Lower leg skin (tissue), 4 donors: ENCODE data around the gene TSC1. TPM values are rescaled to one million over a fixed set of nuclear protein-coding genes. Genes with fewer than 3 reads are reported as not detected.

ENCODE experiments used
- DNase-seq, 2 donors: peaks; one replicate each; pipeline ENCODE4 v3.0.0-alpha.2; 2019; ENCODE audit warnings: low spot score in 2 of 2
- H3K4me3 ChIP-seq: fragments of 200-600 bp; sonication (generic); 2 replicates; pipeline ENCODE4 v1.5.1; 2017; ENCODE audit warnings: mild to moderate bottlenecking, low read depth; ENCODE audit not compliant: poor library complexity, severe bottlenecking
- CTCF ChIP-seq, 3 donors: fragments of 450-650 bp; IDR thresholded peaks; one replicate each; pipeline ENCODE4 v1.5.1; 2016; ENCODE audit warnings: antibody characterized with exemption in 3 of 3, mild to moderate bottlenecking in 3 of 3, moderate library complexity in 2 of 3
- POLR2A ChIP-seq, 2 donors: fragments of 450-650 bp; IDR thresholded peaks; one replicate each; pipeline ENCODE4 v1.6.1; 2016 to 2017; ENCODE audit warnings: antibody characterized with exemption in 2 of 2, mild to moderate bottlenecking in 1 of 2, moderate library complexity in 1 of 2
- WGBS, 2 donors: methylation state at CpG; one replicate each; pipeline ENCODE4 v1.1.5; 2018; 5-methylcytosine and 5-hydroxymethylcytosine counted together
- intact Hi-C: fragments of 100-400 bp; cut with DNase I; formaldehyde crosslinking; loops from one replicate; pipeline ENCODE4 v1.15.0; 2023; ENCODE audit warnings: low total_unique reads
- total RNA-seq, 4 donors: library from RNA; depleted of rRNA; stranded (reverse); fragments of >200 nt; gene quantifications; one replicate each; pipeline ENCODE4 v1.1.0, GENCODE V29; 2016

TSC1 gene
- total RNA-seq, 4 donors from 2014 or later: 27.1 to 67.7 (median 32.5) TPM

GRCh38 chr9:132887181-132888120 is 57.0 kb downstream of the TSC1 start:
- TF ChIP-seq POLR2A (IDR thresholded peaks at IDR 0.05): no peak
- no peak for TF ChIP-seq CTCF (IDR thresholded peaks at IDR 0.05)
- DNase-seq: no peak
- H3K4me3 ChIP-seq: no peak overlapping the region
- intact Hi-C loops: no loop called here
- WGBS, 2 donors: 88 to 90% methylated on average over 18 of the region's 18 CpGs

- 85 to 87% methylated on average over 6 of the region's 6 CpGs for WGBS, 2 donors
- intact Hi-C loops: no loop called here
- no peak for DNase-seq
Observed at GRCh38 chr9:132886334-132886725, 58.1 kb downstream of the TSC1 start.

GRCh38 chr9:132885720-132886333 is 58.6 kb downstream of the TSC1 start:
- WGBS, 2 donors: 64 to 70% methylated on average over 9 of the region's 9 CpGs

More at GRCh38 chr9:132886334-132886725, 58.1 kb downstream of the TSC1 start:
- TF ChIP-seq CTCF (IDR thresholded peaks at IDR 0.05) (no peak), POLR2A (IDR thresholded peaks at IDR 0.05) (no peak)
- no peak overlapping the region for H3K4me3 ChIP-seq

GRCh38 chr9:132883349-132884294 is 60.8 kb downstream of the TSC1 start:
- intact Hi-C loops: no loop called here
- no peak for DNase-seq
- 94 to 95% methylated on average over 26 to 27 of the region's 27 CpGs for WGBS, 2 donors

More at GRCh38 chr9:132885720-132886333, 58.6 kb downstream of the TSC1 start:
- no peak for DNase-seq
- TF ChIP-seq POLR2A (IDR thresholded peaks at IDR 0.05) (no peak), CTCF (IDR thresholded peaks at IDR 0.05) (no peak)
- no peak overlapping the region for H3K4me3 ChIP-seq
- intact Hi-C loops: no loop called here

More at GRCh38 chr9:132883349-132884294, 60.8 kb downstream of the TSC1 start:
- no peak overlapping the region for H3K4me3 ChIP-seq
- TF ChIP-seq CTCF (IDR thresholded peaks at IDR 0.05) (no peak), POLR2A (IDR thresholded peaks at IDR 0.05) (no peak)
